Left lung (tissue), 10 donors: ENCODE results near the gene APLP1. TPM values are rescaled to one million over a fixed set of nuclear protein-coding genes. Genes with fewer than 3 reads are reported as not detected.
A peak's percentile ranks its signal among the peaks of the same experiment; 100 is the strongest.

Source experiments
- ATAC-seq: fragments of 200-7000 bp; cut with Tn5 transposase; one replicate; pipeline ENCODE4 v1.9.1; 2020; ENCODE audit warnings: moderate library complexity
- DNase-seq, 4 donors: peaks; one replicate each; pipeline ENCODE4 v3.0.0-alpha.2; 2013 to 2020
- H3K27ac ChIP-seq, 2 donors: fragments of 200-600 bp; sonication (generic) in 1 of 2; one replicate each; pipeline versions ENCODE4 v1.5.0 to v1.8.0; 2020 to 2021
- H3K27me3 ChIP-seq, 2 donors: fragments of 200-600 bp; sonication (generic) in 1 of 2; one replicate each; pipeline versions ENCODE4 v1.5.0 to v1.8.0; 2020 to 2021
- H3K36me3 ChIP-seq, 2 donors: fragments of 200-600 bp; sonication (generic) in 1 of 2; one replicate each; pipeline versions ENCODE4 v1.5.0 to v1.8.0; 2020 to 2021
- H3K4me1 ChIP-seq, 2 donors: fragments of 200-600 bp; one replicate each; pipeline ENCODE4 v1.8.0; 2021
- H3K4me3 ChIP-seq, 2 donors: fragments of 200-600 bp; sonication (generic) in 1 of 2; one replicate each; pipeline versions ENCODE4 v1.5.0 to v1.8.0; 2020 to 2021; ENCODE audit warnings: mild to moderate bottlenecking in 1 of 2
- H3K9me3 ChIP-seq, 2 donors: fragments of 200-600 bp; sonication (generic) in 1 of 2; one replicate each; pipeline versions ENCODE4 v1.5.0 to v1.8.0; 2020 to 2021
- CTCF ChIP-seq, 2 donors: fragments of 200-600 bp; sonication (generic) in 1 of 2; IDR thresholded peaks; one replicate each; pipeline versions ENCODE4 v1.5.0 to v1.8.0; 2021; ENCODE audit warnings: antibody characterized with exemption in 2 of 2
- intact Hi-C, 2 donors: fragments of 100-400 bp; cut with DNase I; formaldehyde crosslinking; loops; one replicate each; pipeline versions ENCODE4 v1.11.2 to v1.14.2; 2022
- polyA plus RNA-seq, 6 donors: library from polyadenylated mRNA; unstranded; fragments of 120-200 nt; gene quantifications; one replicate each; pipeline ENCODE4 v1.2.1, GENCODE V29; 2013; ENCODE audit not compliant: insufficient read length in 6 of 6
- total RNA-seq, 2 donors: library from RNA; stranded (reverse); fragmentation: NEBNext Ultra II Directional; extraction: Animal tissue kit (Norgen Biotek cat#: 25700); gene quantifications; one replicate each; pipeline ENCODE4 v1.2.1, GENCODE V29; 2021
- donor health status: DM: no; HTN: yes; CAD: no.
- donor health status: DM: no; HTN: no; CAD: no.

The APLP1 gene
- total and polyA plus RNA-seq, 8 donors, result 3.0 to 11.0 (median 8.8) TPM

DNA sequence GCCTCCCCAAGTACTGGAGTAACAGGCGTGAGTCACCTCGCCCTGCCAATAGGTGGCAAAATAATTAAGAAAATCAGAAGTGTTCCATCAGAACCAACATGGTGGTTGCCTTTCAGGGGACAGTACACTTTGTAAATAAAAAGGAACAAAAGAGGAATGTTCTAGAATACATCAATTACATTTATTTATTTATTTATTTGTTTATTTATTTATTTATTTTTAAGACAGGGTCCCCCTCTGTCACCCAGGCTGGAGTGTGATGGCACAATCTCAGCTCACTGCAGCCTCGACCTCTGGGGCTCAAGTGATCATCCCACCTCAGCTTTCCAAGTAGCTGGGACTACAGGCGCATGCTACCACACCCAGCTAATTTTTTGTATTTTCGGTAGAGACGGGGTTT lies 52.6 kb downstream of the APLP1 start:
- Histone ChIP-seq H3K4me1 (peaks cover 0 to 2% of the 10 kb centered on the region in 2 donors), H3K4me3 (no peak overlapping the region), H3K9me3 (peaks cover 0 to 6% of the 10 kb centered on the region in 2 donors), H3K27ac (no peak overlapping the region), H3K27me3 (peaks cover 0 to 27% of the 10 kb centered on the region in 2 donors), H3K36me3 (no peaks in the 10 kb centered on the region)
- ATAC-seq (no peak), DNase-seq (peak in 1 of 4 donors; percentile 10)
- intact Hi-C loops, result no loop called here
- no peak for TF ChIP-seq CTCF (IDR thresholded peaks at IDR 0.05)

- peaks cover 0 to 30% of the 10 kb centered on the region in 2 donors for H3K27me3 ChIP-seq
- no peak for TF ChIP-seq CTCF (IDR thresholded peaks at IDR 0.05)
- no peak overlapping the region for H3K4me3 ChIP-seq
- DNase-seq (peak in 1 of 4 donors; percentile 10), ATAC-seq (no peak)
- peaks cover 0 to 24% of the 10 kb centered on the region in 2 donors for H3K4me1 ChIP-seq
- intact Hi-C loops, result no loop called here
- no peaks in the 10 kb centered on the region for H3K36me3 ChIP-seq
- H3K9me3 ChIP-seq, result peaks cover 0 to 6% of the 10 kb centered on the region in 2 donors
- H3K27ac ChIP-seq, result no peak overlapping the region
Observed at GRCh38 chr19:35925501-35925900, 57.1 kb downstream of the APLP1 start.

GRCh38 chr19:35928507-35928906 lies 60.1 kb downstream of the APLP1 start:
- intact Hi-C loops, result no loop called here
- no peak for TF ChIP-seq CTCF (IDR thresholded peaks at IDR 0.05)
- H3K36me3 ChIP-seq, result no peaks in the 10 kb centered on the region
- DNase-seq (peak in 1 of 4 donors; percentile 14), ATAC-seq (no peak)
- no peak overlapping the region for H3K27ac ChIP-seq
- peaks cover 6 to 33% of the 10 kb centered on the region in 2 donors for H3K4me1 ChIP-seq
- no peak overlapping the region for H3K4me3 ChIP-seq
- peaks cover 0 to 21% of the 10 kb centered on the region in 2 donors for H3K27me3 ChIP-seq
- peaks cover 0 to 6% of the 10 kb centered on the region in 2 donors for H3K9me3 ChIP-seq

Other genes starting within 250 kb of the APLP1 start
- 10 to 100 TPM; 57.8 to 64.1 TPM for gene RBM42, start 239.5 kb upstream of the APLP1 start, total RNA-seq
- gene RBM42, start 239.5 kb upstream of the APLP1 start, polyA plus RNA-seq, result 10 to 100 TPM; 48.4 to 67.0 (median 61.3) TPM
- 1 to 10 TPM in 1 of 2 donors, under 1 TPM in 1; 0.79 to 1.0 TPM for gene ETV2, start 226.8 kb upstream of the APLP1 start, total RNA-seq
- 1 to 10 TPM; 1.5 to 3.5 (median 2.2) TPM for gene ETV2, start 226.8 kb upstream of the APLP1 start, polyA plus RNA-seq
- gene COX6B1, start 220.3 kb upstream of the APLP1 start, total RNA-seq, result 100 to 1,000 TPM; 291 to 295 TPM
- 100 to 1,000 TPM; 199 to 261 (median 234) TPM for gene COX6B1, start 220.3 kb upstream of the APLP1 start, polyA plus RNA-seq
- gene UPK1A, start 202.1 kb upstream of the APLP1 start, total RNA-seq, result not detected
- under 1 TPM in 4 of 6 donors, not detected in 2; 0.18 to 0.48 (median 0.30) TPM for gene UPK1A, start 202.1 kb upstream of the APLP1 start, polyA plus RNA-seq
- gene ZBTB32, start 164.0 kb upstream of the APLP1 start, total RNA-seq, result under 1 TPM; 0.15 to 0.31 TPM
- gene ZBTB32, start 164.0 kb upstream of the APLP1 start, polyA plus RNA-seq, result under 1 TPM; 0.32 to 0.94 (median 0.50) TPM
- gene KMT2B, start 150.6 kb upstream of the APLP1 start, total RNA-seq, result 10 to 100 TPM; 29.4 to 39.1 TPM
- 10 to 100 TPM; 27.9 to 38.0 (median 33.9) TPM for gene KMT2B, start 150.6 kb upstream of the APLP1 start, polyA plus RNA-seq
- gene IGFLR1, start 126.1 kb upstream of the APLP1 start, total RNA-seq, result 10 to 100 TPM; 14.1 to 25.8 TPM
- gene IGFLR1, start 126.1 kb upstream of the APLP1 start, polyA plus RNA-seq, result 1 to 10 TPM; 2.0 to 6.1 (median 5.1) TPM
- gene U2AF1L4, start 123.2 kb upstream of the APLP1 start, total RNA-seq, result 10 to 100 TPM; 15.2 to 16.6 TPM
- 10 to 100 TPM; 16.0 to 20.5 (median 17.7) TPM for gene U2AF1L4, start 123.2 kb upstream of the APLP1 start, polyA plus RNA-seq
- gene PSENEN, start 122.9 kb upstream of the APLP1 start, total RNA-seq, result 10 to 100 TPM; 59.6 to 90.3 TPM
- 10 to 100 TPM; 39.6 to 59.7 (median 46.9) TPM for gene PSENEN, start 122.9 kb upstream of the APLP1 start, polyA plus RNA-seq
- 1 to 10 TPM; 6.6 to 9.9 TPM for gene LIN37, start 120.0 kb upstream of the APLP1 start, total RNA-seq
- gene LIN37, start 120.0 kb upstream of the APLP1 start, polyA plus RNA-seq, result 10 to 100 TPM; 11.0 to 14.5 (median 12.7) TPM
- gene HSPB6, start 111.5 kb upstream of the APLP1 start, total RNA-seq, result 10 to 100 TPM; 38.3 to 39.7 TPM
- gene HSPB6, start 111.5 kb upstream of the APLP1 start, polyA plus RNA-seq, result 10 to 100 TPM; 51.8 to 91.7 (median 71.3) TPM
- gene PROSER3, start 110.4 kb upstream of the APLP1 start, total RNA-seq, result 10 to 100 TPM; 21.8 to 22.2 TPM
- 10 to 100 TPM; 19.0 to 21.4 (median 20.8) TPM for gene PROSER3, start 110.4 kb upstream of the APLP1 start, polyA plus RNA-seq
- gene ARHGAP33, start 93.0 kb upstream of the APLP1 start, total RNA-seq, result 10 to 100 TPM; 11.4 to 11.9 TPM
- gene ARHGAP33, start 93.0 kb upstream of the APLP1 start, polyA plus RNA-seq, result 10 to 100 TPM; 23.7 to 35.6 (median 29.4) TPM
- not detected for gene PRODH2, start 55.7 kb upstream of the APLP1 start, total RNA-seq
- under 1 TPM in 3 of 6 donors, not detected in 3; 0.15 to 0.31 (median 0.16) TPM for gene PRODH2, start 55.7 kb upstream of the APLP1 start, polyA plus RNA-seq
- under 1 TPM in 1 of 2 donors, not detected in 1; 0.08 TPM for gene NPHS1, start 16.1 kb upstream of the APLP1 start, total RNA-seq
- 1 to 10 TPM in 3 of 6 donors, under 1 TPM in 3; 0.45 to 2.0 (median 1.0) TPM for gene NPHS1, start 16.1 kb upstream of the APLP1 start, polyA plus RNA-seq
- gene KIRREL2, start 11.7 kb upstream of the APLP1 start, total RNA-seq, result under 1 TPM in 1 of 2 donors, not detected in 1; 0.08 TPM
- 1 to 10 TPM in 5 of 6 donors, under 1 TPM in 1; 0.76 to 3.5 (median 2.4) TPM for gene KIRREL2, start 11.7 kb upstream of the APLP1 start, polyA plus RNA-seq
- gene NFKBID, start 32.0 kb downstream of the APLP1 start, total RNA-seq, result 10 to 100 TPM; 11.8 to 19.1 TPM
- 1 to 10 TPM; 3.7 to 9.5 (median 7.2) TPM for gene NFKBID, start 32.0 kb downstream of the APLP1 start, polyA plus RNA-seq
- gene HCST, start 34.0 kb downstream of the APLP1 start, total RNA-seq, result 10 to 100 TPM; 24.7 to 26.0 TPM
- 1 to 10 TPM; 3.6 to 5.9 (median 4.4) TPM for gene HCST, start 34.0 kb downstream of the APLP1 start, polyA plus RNA-seq
- gene TYROBP, start 39.7 kb downstream of the APLP1 start, total RNA-seq, result 100 to 1,000 TPM; 205 to 407 TPM
- 10 to 100 TPM; 12.3 to 15.7 (median 13.3) TPM for gene TYROBP, start 39.7 kb downstream of the APLP1 start, polyA plus RNA-seq
- 10 to 100 TPM; 12.2 to 14.8 TPM for gene LRFN3, start 67.8 kb downstream of the APLP1 start, total RNA-seq
- gene LRFN3, start 67.8 kb downstream of the APLP1 start, polyA plus RNA-seq, result 10 to 100 TPM in 3 of 6 donors, 1 to 10 TPM in 3; 8.0 to 13.6 (median 11.1) TPM
- gene SDHAF1, start 126.6 kb downstream of the APLP1 start, total RNA-seq, result 10 to 100 TPM; 14.0 to 16.5 TPM
- gene SDHAF1, start 126.6 kb downstream of the APLP1 start, polyA plus RNA-seq, result 10 to 100 TPM in 5 of 6 donors, 1 to 10 TPM in 1; 9.4 to 13.3 (median 10.9) TPM
- 10 to 100 TPM; 11.2 to 13.1 TPM for gene SYNE4, start 140.2 kb downstream of the APLP1 start, total RNA-seq
- 10 to 100 TPM in 1 of 6 donors, 1 to 10 TPM in 5; 6.8 to 10.4 (median 8.2) TPM for gene SYNE4, start 140.2 kb downstream of the APLP1 start, polyA plus RNA-seq
- 10 to 100 TPM; 19.3 to 22.7 TPM for gene ALKBH6, start 145.6 kb downstream of the APLP1 start, total RNA-seq
- 10 to 100 TPM; 16.8 to 21.0 (median 19.2) TPM for gene ALKBH6, start 145.6 kb downstream of the APLP1 start, polyA plus RNA-seq
- 10 to 100 TPM in 1 of 2 donors, 1 to 10 TPM in 1; 5.8 to 16.6 TPM for gene CLIP3, start 164.3 kb downstream of the APLP1 start, total RNA-seq
- gene CLIP3, start 164.3 kb downstream of the APLP1 start, polyA plus RNA-seq, result 10 to 100 TPM; 22.4 to 33.0 (median 31.5) TPM
- gene THAP8, start 185.7 kb downstream of the APLP1 start, total RNA-seq, result 1 to 10 TPM; 7.1 to 7.2 TPM
- gene THAP8, start 185.7 kb downstream of the APLP1 start, polyA plus RNA-seq, result 1 to 10 TPM; 5.7 to 8.4 (median 6.9) TPM
- 1 to 10 TPM; 3.7 to 4.3 TPM for gene WDR62, start 186.3 kb downstream of the APLP1 start, total RNA-seq
- 1 to 10 TPM; 4.0 to 6.7 (median 4.5) TPM for gene WDR62, start 186.3 kb downstream of the APLP1 start, polyA plus RNA-seq
- gene OVOL3, start 242.6 kb downstream of the APLP1 start, total RNA-seq, result not detected
- under 1 TPM in 2 of 6 donors, not detected in 4; 0.27 to 0.34 TPM for gene OVOL3, start 242.6 kb downstream of the APLP1 start, polyA plus RNA-seq
- 10 to 100 TPM; 43.7 to 51.7 TPM for gene POLR2I, start 246.3 kb downstream of the APLP1 start, total RNA-seq
- 10 to 100 TPM; 35.8 to 52.4 (median 45.7) TPM for gene POLR2I, start 246.3 kb downstream of the APLP1 start, polyA plus RNA-seq
- gene TBCB, start 246.9 kb downstream of the APLP1 start, total RNA-seq, result 100 to 1,000 TPM; 116 to 130 TPM
- 100 to 1,000 TPM in 4 of 6 donors, 10 to 100 TPM in 2; 90.2 to 122 (median 111) TPM for gene TBCB, start 246.9 kb downstream of the APLP1 start, polyA plus RNA-seq